GM03348 (cell line): ENCODE results near the gene BRPF1.

Experiments used
- DNase-seq: peaks from one replicate; pipeline ENCODE4 v3.0.0; 2012; ENCODE audit warnings: low spot score

Gene BRPF1

DNA sequence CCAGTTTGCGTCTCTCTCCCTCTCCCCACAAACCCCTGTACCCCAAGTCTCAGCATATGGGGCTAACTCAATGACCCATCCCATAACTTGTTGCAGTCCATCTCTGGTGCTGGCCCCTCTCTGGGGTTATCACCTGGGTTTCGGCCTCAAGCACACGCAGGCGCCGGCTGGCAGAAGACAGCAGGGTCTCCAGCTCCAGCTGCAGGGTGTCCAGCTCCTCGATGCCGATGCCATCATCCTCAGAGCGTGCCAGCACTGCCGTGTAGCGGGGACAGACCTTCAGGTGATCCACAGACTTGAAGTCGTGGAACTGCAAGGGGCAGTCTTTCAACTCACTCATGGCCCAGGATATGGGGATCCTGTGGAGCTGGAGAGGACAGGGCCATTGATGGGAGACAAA is 59.6 kb downstream of the BRPF1 start:
- DNase-seq: no peak

DNA sequence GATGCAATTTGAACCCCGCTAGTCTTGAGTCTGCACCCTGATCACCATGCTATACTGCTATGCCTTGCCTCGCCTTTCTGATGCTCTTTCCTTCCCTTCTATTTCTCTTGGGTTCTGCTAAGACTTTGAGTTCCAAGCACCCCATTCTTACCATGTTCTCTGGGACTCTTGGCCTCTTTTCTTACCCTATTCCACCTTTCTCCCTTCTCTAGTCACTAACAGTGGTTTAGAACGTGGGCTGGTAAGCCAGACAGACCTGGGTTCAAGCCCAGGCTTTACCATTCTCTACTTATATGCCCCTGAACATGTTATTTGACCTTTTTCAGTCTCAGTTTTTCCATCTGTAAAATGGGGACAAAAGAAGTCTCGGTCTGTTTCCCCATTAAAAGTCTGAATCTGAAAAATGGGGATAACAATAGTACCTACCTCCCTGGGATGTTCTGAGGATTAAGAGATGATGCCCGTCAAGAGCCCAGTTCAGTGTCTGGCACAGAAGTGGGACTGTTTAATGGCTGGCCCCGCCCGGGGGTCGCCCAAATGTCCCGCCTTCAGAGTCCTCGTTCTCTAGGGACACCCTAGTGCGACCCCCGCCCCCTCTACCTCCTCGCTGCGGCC is 60.4 kb downstream of the BRPF1 start:
- no peak for DNase-seq

DNA sequence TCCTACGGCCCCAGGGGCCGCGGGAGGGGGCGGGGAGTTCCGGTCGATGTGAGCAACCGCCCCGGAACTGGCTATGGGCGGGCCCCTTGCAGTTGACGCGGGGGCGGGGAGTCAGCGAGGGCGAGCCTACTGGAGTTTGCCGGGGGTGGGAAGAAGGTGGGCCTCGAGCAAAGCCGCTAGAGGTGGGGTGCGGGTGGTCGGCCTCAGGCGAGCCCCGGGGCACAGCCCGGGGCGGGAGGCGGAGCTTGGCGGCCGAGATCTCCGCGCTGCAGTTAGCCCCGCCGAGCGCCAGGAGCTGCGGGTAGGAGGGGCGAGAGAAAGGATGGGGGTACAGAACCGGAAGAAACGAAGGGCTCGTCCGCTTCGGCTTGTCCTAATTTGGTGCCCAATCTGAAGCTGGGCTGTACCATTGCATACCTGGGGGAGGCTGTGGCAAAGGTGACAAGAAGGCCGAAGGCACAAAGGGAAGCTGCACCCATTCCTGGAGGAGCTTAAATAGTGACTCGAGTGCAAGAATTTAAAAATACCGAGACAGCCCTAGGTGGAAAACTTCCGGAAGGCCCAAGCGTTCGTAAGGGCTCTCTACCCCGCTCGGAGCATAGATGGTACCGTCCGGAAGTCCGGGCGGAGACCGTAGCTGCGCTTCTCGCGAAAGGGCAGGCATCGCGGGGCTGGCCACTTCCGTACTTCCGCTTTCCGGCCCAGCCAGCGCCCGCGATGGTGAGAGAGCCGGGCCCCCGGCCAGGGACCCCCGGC is 61.0 kb downstream of the BRPF1 start, which contains the start of the genes ARPC4 and TADA3:
Gene ARPC4 (plus strand): TSS at position 678 of the 756 bp plus-strand sequence. CDS start 40 bp downstream, at position 718.
Gene TADA3 (minus strand): TSS at position 69 of the 756 bp plus-strand sequence. CDS start 1,007 bp downstream, outside the sequence.
- DNase-seq: peak; percentile 96

DNA sequence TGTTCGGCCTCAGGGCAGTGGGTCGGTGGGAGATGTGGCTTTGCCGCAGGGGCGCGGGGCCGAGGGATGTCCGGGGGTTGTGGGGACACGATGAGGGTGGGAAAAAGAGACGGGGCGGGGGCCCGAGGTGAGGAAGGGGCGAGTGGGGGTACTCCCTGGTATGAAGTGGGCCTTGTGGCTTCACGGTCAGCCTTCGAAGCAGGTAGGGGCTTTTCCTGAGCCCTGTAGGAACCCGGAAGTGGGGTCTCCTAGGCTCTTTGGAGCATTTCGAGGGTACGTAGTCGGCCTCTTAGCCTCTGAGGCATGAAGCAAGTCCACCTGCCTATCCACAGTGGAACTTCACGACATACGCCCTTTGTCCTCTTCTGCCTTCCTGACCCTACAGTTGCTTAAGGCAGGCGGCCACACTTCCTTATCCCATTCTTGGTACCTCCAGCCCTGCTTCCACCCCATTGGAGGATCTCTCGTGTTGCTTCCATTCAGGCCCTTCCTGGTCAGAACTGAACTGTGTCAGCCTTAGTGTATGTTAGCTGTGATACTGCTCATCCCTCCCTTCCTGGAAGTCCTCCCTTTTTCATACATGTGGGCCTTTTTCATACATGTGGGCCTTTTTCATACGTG is 61.7 kb downstream of the BRPF1 start:
- peak; percentile 63 for DNase-seq

DNA sequence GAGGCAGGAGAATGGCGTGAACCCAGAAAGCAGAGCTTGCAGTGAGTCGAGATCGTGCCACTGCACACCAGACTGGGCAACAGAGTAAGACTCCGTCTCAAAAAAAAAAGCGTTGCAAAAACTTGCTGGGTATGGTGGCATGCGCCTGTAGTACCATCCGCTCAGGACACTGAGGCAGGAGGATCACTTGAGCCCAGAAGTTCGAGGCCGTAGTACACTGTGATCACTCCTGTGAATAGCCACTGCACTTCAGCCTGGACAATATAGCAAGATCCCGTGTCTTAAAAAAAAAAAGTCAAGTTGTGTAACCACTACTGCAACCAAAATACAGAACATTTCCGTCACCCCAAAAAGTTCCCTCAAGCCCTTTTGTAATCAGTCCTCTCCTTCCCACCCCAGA is 62.9 kb downstream of the BRPF1 start:
- DNase-seq: no peak

DNA sequence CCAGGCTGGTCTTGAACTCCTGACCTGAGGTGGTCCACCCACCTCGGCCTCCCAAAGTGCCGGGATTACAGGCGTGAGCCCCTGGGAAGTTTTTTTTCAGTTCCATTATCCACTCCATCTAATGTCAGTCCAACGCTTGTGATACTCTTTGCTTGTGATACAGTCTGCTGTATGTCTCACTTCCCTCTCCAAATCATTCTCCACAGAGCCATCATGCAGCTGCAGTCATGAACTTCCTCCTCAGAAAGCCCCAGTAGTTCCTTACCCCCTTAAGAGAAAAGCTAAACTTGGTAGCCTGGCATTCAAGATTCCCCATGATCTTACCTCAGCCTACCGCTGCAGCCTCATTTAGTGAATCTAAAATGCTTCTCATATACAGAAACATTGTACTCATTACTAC is 63.7 kb downstream of the BRPF1 start:
- no peak for DNase-seq

DNA sequence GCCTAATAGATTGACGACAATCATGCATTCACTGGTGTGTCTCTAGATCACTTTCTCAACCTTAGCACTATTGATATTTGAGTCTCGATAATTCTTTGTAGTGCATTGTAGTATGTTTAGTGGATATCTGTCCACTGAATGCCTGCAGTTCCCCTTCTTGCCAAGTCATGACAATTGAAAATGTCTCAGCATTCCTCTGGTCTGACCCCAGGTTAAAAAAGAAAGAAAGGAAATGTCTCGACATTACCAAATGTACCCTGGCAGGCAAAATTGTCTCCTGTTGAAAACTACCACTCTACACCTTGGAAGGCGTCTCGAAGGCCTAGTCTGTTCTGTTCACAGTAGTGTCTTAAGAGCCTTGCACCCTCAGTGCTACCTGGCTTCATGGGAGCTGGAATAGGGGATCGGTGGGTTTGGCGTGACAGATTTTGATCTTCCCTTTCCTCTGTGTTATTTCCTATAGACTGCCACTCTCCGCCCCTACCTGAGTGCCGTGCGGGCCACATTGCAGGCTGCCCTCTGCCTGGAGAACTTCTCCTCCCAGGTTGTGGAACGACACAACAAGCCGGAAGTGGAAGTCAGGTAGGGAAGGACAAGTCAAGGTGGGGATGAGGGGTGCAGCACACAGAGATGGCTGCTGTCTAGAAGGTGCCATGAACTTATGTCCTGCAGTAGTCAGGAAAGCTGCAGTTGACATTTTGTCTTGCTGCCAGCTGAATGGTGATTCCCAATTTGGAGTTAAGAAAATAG is 65.8 kb downstream of the BRPF1 start:
- no peak for DNase-seq
